AG04450 (cell line): ENCODE measurements around the gene CLIP3. TPM values are rescaled to one million over a fixed set of nuclear protein-coding genes. Genes with fewer than 3 reads are reported as not detected.

ENCODE experiments used
- CTCF ChIA-PET: fragments of 300-600, 350-600 bp; formaldehyde crosslinking; extraction: SDS; loops from one replicate; lab custom pipeline; 2022; ENCODE audit warnings: antibody characterized with exemption, inconsistent platforms; lab: Charles Lee
- POLR2A ChIA-PET: fragments of 350-600 bp; formaldehyde crosslinking; extraction: SDS; loops from one replicate; lab custom pipeline; 2021; ENCODE audit warnings: antibody characterized with exemption, inconsistent platforms; lab: Yijun Ruan, JAX
- DNase-seq: peaks from one replicate; pipeline ENCODE4 v3.0.0-alpha.2; 2011; ENCODE audit warnings: low read depth, low spot score
- H3K27ac ChIP-seq: one replicate; pipeline ENCODE4 v1.5.1; 2012; ENCODE audit warnings: low read depth, low read length, control low read depth
- H3K27me3 ChIP-seq: one replicate; pipeline ENCODE4 v1.6.0; 2012; ENCODE audit warnings: low read length; ENCODE audit not compliant: control insufficient read depth, insufficient read depth
- H3K4me3 ChIP-seq: 2 replicates; pipeline ENCODE4 v1.5.1; 2011; ENCODE audit warnings: mild to moderate bottlenecking, low read depth, low read length, control low read depth
- H3K9me3 ChIP-seq: 2 replicates; pipeline ENCODE4 v1.5.1; 2012; ENCODE audit warnings: low read length; ENCODE audit not compliant: control insufficient read depth, insufficient read depth
- polyA plus RNA-seq: library from polyadenylated mRNA; depleted of rRNA; stranded (reverse); fragments of >200 nt; gene quantifications from 2 replicates; pipeline ENCODE4 v1.2.3, GENCODE V29; 2011
- TF ChIP-seq, protein P1 (sequence below): IDR thresholded peaks from 2 replicates; pipeline ENCODE4 v1.5.1; 2011; ENCODE audit warnings: low read depth, low read length, control low read depth, inconsistent platforms

The CLIP3 gene
- polyA plus RNA-seq, 1 experiment: 18.1 TPM

DNA sequence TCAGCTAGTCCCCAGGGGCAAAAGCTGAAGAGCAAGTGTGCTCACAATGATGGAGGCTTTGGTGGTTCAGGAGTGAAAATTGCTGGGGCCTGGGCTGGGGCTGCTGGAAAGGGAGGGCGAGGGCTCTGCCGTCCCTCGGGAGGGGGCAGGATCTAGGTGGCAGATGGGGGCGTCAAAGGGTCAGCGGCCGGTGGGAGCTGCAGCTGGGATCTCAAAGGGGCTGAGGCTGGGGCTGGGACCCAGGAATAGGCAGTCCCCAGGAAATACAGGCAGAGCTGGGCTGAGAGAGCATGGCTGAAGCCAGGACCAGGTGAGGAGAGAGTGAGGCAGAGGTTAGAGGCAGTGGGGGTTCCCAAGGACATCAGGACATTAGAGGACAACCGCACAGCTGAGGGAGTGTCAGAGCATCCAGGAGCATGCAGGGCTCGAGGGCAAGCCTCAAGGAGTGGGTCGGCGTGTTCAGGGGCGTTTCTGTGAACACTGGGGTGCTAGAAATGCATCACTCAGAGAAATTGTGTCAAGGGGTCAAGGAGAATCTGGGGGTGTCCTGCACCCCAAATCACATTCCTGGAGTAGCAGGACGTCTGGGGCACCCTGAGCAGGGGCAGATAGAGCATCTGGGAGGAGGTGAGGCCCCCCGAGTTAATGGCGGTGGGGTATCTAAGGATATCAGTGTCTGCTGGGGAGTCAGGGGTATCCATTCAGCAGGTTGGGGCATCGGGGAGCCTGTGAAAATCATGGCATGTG is 22.9 kb downstream of the CLIP3 start:
- H3K27me3 ChIP-seq: no peaks in the 10 kb centered on the region
- ChIA-PET CTCF (no interaction called here), POLR2A (interaction anchor here (0.6 kb wide), 1 partner anchor 32 kb away, joined by 4 read pairs; no protein-coding TSS in a partner anchor)
- H3K9me3 ChIP-seq: no peaks in the 10 kb centered on the region
- no peak for DNase-seq
- H3K4me3 ChIP-seq: peak overlapping the region; percentile 50
- H3K27ac ChIP-seq: peak overlapping the region; percentile 11
- TF ChIP-seq, protein P1, sequence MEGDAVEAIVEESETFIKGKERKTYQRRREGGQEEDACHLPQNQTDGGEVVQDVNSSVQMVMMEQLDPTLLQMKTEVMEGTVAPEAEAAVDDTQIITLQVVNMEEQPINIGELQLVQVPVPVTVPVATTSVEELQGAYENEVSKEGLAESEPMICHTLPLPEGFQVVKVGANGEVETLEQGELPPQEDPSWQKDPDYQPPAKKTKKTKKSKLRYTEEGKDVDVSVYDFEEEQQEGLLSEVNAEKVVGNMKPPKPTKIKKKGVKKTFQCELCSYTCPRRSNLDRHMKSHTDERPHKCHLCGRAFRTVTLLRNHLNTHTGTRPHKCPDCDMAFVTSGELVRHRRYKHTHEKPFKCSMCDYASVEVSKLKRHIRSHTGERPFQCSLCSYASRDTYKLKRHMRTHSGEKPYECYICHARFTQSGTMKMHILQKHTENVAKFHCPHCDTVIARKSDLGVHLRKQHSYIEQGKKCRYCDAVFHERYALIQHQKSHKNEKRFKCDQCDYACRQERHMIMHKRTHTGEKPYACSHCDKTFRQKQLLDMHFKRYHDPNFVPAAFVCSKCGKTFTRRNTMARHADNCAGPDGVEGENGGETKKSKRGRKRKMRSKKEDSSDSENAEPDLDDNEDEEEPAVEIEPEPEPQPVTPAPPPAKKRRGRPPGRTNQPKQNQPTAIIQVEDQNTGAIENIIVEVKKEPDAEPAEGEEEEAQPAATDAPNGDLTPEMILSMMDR: no peak

GRCh38 chr19:36009220-36009619 is 23.5 kb downstream of the CLIP3 start:
- Histone ChIP-seq H3K4me3 (peak overlapping the region; percentile 50), H3K27me3 (no peaks in the 10 kb centered on the region), H3K9me3 (no peaks in the 10 kb centered on the region), H3K27ac (no peak overlapping the region)
- TF ChIP-seq, protein P1: no peak
- peak; percentile 13 for DNase-seq
- ChIA-PET CTCF (no interaction called here), POLR2A (interaction anchor here (0.6 kb wide), 1 partner anchor 32 kb away, joined by 4 read pairs; no protein-coding TSS in a partner anchor)

GRCh38 chr19:36008336-36008978 is 24.2 kb downstream of the CLIP3 start, which contains the start of gene SYNE4:
Gene SYNE4 (minus strand): TSS chr19:36008813. CDS start chr19:36008681, 132 bp downstream.
- no peaks in the 10 kb centered on the region for H3K27me3 ChIP-seq
- TF ChIP-seq, protein P1: no peak
- H3K9me3 ChIP-seq: no peaks in the 10 kb centered on the region
- DNase-seq: no peak
- CTCF ChIA-PET: no interaction called here
- H3K4me3 ChIP-seq: peak within 1 kb of the TSS; percentile 50
- peak within 1 kb of the TSS; percentile 11 for H3K27ac ChIP-seq
- POLR2A ChIA-PET: no interaction called here

DNA sequence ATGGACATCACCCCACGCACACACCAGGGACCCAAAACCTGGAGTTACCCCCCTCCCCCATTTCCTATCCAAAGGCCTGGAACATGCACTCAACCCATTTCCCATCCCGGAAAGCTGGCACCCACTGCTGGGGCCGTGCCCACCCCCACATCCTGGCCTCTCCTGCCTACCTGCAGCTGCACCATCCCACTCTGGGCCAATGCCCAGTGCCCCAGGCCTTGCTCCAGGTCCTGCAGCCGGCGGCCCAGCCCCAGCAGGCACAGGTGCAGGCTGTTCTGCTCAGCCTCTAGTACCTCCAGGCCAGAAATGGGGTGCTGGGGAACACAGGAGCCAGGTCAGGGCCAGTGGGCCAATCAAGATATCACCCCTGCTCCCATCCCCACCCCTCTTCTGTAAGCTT is 25.7 kb downstream of the CLIP3 start:
- Histone ChIP-seq H3K9me3 (no peaks in the 10 kb centered on the region), H3K4me3 (no peak overlapping the region), H3K27ac (no peak overlapping the region), H3K27me3 (no peaks in the 10 kb centered on the region)
- no peak for DNase-seq
- ChIA-PET POLR2A (no interaction called here), CTCF (no interaction called here)
- TF ChIP-seq, protein P1: no peak

- Histone ChIP-seq H3K27me3 (no peaks in the 10 kb centered on the region), H3K9me3 (no peaks in the 10 kb centered on the region), H3K27ac (no peak overlapping the region), H3K4me3 (no peak overlapping the region)
- POLR2A ChIA-PET: interaction anchor here (0.8 kb wide), 1 partner anchor 11 kb away, joined by 3 read pairs; the partner anchor contains the start of gene ALKBH6
- DNase-seq: no peak
- CTCF ChIA-PET: no interaction called here
- TF ChIP-seq, protein P1: no peak
Measured at GRCh38 chr19:36003284-36003683, 29.4 kb downstream of the CLIP3 start.
